Epithelial cell of prostate (primary cell): Measurements from ENCODE around the gene PCDHGB3.
"Not testable (repeated sequence)": the region's sequence is repeated elsewhere in the genome, so short reads cannot be mapped to it uniquely, and the experiment has no call there.

Source experiments
- DNase-seq: peaks from one replicate; pipeline ENCODE4 v3.0.0-alpha.2; 2011; ENCODE audit warnings: low read depth, low spot score
- H3K27ac ChIP-seq: fragments of 450-650 bp; 2 replicates; pipeline ENCODE4 v1.5.1; 2017; ENCODE audit warnings: mild to moderate bottlenecking

Gene PCDHGB3

DNA sequence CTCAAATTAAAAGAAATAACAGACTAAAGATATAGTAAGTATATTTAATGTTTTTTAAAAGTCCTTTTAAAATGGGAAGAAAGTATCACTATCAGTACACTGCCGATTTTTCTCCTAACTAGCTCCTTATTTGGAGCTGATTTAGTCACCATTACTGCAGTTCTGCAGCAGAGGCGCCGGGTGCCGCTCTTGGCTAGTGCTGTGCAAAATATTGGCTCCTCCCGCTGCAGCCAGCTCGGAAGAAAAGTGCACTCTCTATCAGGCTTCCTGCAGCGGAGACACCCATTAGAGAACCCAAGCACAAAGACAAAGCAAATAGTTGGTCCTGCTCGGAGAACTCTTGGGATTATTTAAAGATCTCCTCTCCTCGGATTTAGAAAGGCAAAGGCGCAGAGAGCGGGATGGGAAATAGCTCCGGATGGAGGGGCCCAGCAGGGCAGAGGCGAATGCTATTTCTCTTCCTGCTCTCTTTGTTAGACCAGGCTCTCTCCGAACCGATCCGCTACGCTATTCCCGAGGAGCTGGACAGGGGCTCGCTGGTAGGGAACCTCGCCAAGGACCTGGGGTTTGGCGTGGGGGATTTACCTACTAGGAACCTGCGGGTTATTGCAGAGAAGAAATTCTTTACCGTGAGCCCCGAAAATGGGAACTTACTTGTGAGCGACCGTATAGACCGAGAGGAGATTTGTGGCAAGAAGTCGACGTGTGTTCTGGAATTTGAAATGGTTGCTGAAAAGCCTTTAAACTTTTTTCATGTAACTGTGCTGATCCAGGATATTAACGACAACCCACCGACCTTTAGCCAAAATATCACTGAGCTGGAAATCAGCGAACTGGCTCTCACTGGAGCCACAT lies at the start of gene PCDHGB3:
Gene PCDHGB3 (plus strand): TSS at position 249 of the 855 bp plus-strand sequence. CDS start 153 bp downstream, at position 402.
- H3K27ac ChIP-seq, result no peak within 1 kb of the TSS
- DNase-seq, result no peak

DNA sequence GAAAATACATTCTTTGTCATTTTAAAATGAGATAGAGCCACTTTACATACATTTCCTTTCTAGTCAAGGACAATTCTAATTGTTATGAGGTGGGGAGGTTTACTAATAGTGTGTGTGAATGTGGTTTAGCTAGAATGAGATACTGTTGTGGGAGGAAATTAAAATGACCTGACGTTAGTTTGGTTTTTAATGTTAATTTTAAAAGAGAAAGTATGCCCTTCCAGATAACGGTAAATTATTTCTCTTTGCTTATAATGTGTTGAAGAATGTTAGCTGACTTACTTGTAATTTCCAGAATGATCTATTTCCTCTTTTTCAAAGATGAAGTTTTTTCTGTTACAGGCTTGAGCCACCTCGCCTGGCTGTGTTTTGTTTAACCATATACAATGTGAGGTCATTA lies 47.8 kb upstream of the PCDHGB3 start:
- DNase-seq, result no peak
- no peak overlapping the region for H3K27ac ChIP-seq

GRCh38 chr5:141326088-141326854 lies 43.8 kb upstream of the PCDHGB3 start:
- no peak for DNase-seq
- no peak overlapping the region for H3K27ac ChIP-seq

DNA sequence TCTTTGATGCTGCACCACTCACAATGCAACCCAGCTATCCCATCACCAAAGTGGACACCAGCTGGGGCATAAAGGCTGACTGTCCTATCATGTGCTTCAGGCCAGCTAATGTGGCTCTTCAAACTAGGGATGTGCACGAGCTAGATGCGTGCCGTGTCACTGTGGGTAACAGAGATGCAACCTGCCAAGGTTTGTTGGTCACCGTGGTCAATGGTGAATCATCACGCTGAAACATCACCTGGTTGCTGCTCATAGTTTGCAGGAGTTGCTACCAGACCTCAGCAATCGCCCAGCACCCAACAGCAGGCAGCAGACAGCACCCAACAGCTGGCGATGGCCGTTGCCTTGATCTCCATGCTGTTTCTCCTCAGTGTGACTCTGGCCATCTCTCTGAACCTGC lies 41.8 kb upstream of the PCDHGB3 start:
- no peak for DNase-seq
- no peak overlapping the region for H3K27ac ChIP-seq

DNA sequence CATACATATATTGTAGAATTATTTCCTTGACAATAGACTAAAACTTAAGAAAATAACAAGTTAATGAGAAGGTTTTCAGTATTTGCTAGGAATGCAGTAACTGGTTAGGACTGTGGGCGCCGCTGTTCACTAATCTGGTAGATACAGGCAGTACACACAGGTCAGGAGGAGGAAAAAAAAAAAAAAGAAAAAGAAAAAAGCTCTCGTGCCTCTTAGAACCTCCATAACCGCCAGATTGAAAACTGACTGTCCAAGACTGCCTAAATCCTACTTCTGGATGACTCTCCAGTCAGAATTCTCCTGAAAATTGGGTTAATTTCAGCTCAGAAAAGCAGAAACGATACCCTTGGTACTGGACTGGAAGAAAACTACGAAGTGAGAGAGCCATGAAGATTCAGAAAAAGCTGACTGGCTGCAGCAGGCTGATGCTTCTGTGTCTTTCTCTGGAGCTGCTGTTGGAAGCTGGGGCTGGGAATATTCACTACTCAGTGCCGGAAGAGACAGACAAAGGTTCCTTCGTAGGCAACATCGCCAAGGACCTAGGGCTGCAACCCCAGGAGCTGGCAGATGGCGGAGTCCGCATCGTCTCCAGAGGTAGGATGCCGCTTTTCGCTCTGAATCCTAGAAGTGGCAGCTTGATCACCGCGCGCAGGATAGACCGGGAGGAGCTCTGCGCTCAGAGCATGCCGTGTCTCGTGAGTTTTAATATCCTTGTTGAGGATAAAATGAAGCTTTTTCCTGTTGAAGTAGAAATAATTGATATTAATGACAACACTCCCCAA lies 39.6 kb upstream of the PCDHGB3 start, which contains the start of gene PCDHGA1:
Gene PCDHGA1 (plus strand): TSS at position 216 of the 782 bp plus-strand sequence.
- no peak within 1 kb of the TSS for H3K27ac ChIP-seq
- DNase-seq, result no peak

DNA sequence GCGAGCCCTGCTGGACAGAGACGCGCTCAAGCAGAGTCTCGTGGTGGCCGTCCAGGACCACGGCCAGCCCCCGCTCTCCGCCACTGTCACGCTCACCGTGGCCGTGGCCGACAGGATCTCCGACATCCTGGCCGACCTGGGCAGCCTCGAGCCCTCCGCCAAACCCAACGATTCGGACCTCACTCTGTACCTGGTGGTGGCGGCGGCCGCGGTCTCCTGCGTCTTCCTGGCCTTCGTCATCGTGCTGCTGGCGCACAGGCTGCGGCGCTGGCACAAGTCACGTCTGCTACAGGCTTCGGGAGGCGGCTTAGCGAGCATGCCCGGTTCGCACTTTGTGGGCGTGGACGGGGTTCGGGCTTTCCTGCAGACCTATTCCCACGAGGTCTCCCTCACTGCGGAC lies 37.5 kb upstream of the PCDHGB3 start:
- not testable (repeated sequence) for H3K27ac ChIP-seq, DNase-seq

DNA sequence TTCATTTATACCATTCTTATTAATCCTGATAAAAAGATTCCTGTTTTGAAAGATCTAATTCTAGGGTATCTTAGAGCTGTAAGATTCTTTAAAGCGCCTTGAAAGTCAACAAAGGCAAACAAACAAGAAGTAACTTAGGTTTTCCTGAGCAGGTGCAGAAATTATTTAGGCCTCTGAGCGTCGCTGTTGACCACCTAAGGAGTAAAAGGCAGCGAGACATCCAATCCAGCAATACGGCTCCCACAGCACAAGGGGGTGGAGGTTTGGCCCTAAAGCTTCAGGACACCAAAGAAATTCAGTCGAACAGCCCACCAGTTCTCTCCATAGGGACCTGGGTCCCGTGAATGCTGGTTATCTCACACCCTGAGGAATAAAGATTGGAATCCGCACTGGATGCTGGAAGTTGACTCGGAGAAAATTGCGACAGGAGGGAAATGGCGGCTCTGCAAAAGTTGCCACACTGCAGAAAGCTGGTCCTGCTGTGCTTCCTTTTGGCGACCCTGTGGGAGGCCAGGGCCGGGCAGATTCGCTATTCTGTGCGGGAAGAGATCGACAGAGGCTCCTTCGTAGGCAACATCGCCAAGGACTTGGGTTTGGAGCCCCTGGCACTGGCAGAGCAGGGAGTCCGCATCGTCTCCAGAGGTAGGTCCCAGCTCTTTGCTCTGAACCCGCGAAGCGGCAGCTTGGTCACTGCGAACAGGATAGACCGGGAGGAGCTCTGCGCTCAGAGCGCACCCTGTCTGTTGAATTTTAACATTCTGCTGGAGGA lies 31.3 kb upstream of the PCDHGB3 start, which contains the start of gene PCDHGA2:
Gene PCDHGA2 (plus strand): TSS at position 223 of the 769 bp plus-strand sequence.
- DNase-seq, result no peak
- no peak within 1 kb of the TSS for H3K27ac ChIP-seq

GRCh38 chr5:141340781-141341354 lies 29.2 kb upstream of the PCDHGB3 start:
- DNase-seq, H3K27ac ChIP-seq: not testable (repeated sequence)

- DNase-seq, result no peak
- no peak overlapping the region for H3K27ac ChIP-seq
Measured at GRCh38 chr5:141342773-141343172, 27.3 kb upstream of the PCDHGB3 start.

- no peak for DNase-seq
- no peak within 1 kb of the TSS for H3K27ac ChIP-seq
Measured at GRCh38 chr5:141343242-141343952, 26.6 kb upstream of the PCDHGB3 start, which contains the start of gene PCDHGA3. TSS of gene PCDHGA3 (plus strand) at chr5:141343829. CDS start at chr5:141344034, 205 bp downstream.

GRCh38 chr5:141343953-141344463 lies 26.0 kb upstream of the PCDHGB3 start:
- no peak overlapping the region for H3K27ac ChIP-seq
- DNase-seq, result no peak

DNA sequence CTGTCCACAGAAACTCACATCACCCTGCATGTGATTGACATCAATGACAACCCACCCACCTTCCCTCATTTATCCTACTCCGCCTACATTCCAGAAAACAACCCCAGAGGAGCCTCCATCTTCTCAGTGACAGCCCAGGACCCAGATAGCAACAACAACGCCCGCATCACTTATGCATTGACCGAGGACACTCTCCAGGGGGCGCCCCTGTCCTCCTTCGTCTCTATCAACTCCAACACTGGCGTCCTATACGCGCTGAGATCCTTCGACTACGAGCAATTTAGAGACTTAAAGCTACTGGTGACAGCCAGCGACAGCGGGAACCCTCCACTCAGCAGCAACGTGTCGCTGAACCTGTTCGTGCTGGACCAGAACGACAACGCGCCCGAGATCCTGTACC lies 24.7 kb upstream of the PCDHGB3 start:
- DNase-seq, result no peak

DNA sequence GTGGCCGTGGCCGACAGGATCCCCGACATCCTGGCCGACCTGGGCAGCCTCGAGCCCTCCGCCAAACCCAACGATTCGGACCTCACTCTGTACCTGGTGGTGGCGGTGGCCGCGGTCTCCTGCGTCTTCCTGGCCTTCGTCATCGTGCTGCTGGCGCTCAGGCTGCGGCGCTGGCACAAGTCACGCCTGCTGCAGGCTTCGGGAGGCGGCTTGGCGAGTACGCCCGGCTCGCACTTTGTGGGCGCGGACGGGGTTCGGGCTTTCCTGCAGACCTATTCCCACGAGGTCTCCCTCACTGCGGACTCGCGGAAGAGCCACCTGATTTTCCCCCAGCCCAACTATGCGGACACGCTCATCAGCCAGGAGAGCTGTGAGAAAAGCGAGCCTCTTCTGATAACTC lies 24.0 kb upstream of the PCDHGB3 start:
- not testable (repeated sequence) for H3K27ac ChIP-seq

More for the DNA sequence above, 24.7 kb upstream of the PCDHGB3 start:
- no peak overlapping the region for H3K27ac ChIP-seq

GRCh38 chr5:141349917-141350619 lies 20.0 kb upstream of the PCDHGB3 start, which contains the start of gene PCDHGB1:
TSS of gene PCDHGB1 (plus strand) at chr5:141350099. CDS start at chr5:141350261, 162 bp downstream.
- H3K27ac ChIP-seq, result no peak within 1 kb of the TSS
- DNase-seq, result no peak

More for the DNA sequence above, 24.0 kb upstream of the PCDHGB3 start:
- DNase-seq, result not testable (repeated sequence)

DNA sequence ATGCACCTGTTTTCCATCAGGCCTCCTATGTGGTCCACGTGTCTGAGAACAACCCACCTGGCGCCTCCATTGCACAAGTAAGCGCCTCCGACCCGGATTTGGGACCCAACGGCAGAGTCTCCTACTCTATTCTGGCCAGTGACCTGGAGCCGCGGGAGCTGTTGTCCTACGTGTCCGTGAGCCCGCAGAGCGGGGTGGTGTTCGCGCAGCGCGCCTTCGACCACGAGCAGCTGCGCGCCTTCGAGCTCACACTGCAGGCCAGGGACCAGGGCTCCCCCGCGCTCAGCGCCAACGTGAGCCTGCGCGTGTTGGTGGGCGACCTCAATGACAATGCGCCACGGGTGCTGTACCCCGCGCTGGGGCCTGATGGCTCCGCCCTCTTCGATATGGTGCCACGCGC lies 18.5 kb upstream of the PCDHGB3 start:
- no peak for DNase-seq

DNA sequence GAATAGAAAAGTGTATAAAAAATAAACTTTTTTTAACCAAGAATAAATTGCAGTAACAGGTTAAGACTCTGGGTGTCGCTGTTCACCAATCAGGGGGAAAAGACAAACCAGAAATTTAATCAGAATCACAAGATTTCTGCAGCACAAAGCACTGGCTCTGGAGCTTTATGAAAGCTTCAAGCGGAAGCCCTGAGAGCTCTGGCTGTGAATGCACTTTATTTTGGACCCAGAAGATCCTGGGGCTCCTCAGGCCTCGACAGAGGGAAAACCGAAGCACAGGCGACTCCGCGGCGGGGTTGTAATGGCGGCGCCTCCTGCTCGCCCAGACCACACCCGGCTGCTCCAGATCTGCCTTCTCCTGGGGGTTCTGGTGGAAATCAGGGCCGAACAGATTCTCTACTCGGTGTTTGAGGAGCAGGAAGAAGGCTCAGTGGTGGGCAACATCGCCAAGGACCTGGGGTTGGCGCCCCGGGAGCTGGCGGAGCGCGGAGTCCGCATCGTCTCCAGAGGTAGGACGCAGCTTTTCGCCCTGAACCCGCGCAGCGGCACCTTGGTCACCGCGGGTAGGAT lies 15.1 kb upstream of the PCDHGB3 start, which contains the start of gene PCDHGA4:
Gene PCDHGA4 (plus strand): TSS at position 122 of the 570 bp plus-strand sequence. CDS start 87 bp downstream, at position 209.
- DNase-seq, result no peak
- no peak within 1 kb of the TSS for H3K27ac ChIP-seq

More for the DNA sequence above, 18.5 kb upstream of the PCDHGB3 start:
- H3K27ac ChIP-seq, result no peak overlapping the region

DNA sequence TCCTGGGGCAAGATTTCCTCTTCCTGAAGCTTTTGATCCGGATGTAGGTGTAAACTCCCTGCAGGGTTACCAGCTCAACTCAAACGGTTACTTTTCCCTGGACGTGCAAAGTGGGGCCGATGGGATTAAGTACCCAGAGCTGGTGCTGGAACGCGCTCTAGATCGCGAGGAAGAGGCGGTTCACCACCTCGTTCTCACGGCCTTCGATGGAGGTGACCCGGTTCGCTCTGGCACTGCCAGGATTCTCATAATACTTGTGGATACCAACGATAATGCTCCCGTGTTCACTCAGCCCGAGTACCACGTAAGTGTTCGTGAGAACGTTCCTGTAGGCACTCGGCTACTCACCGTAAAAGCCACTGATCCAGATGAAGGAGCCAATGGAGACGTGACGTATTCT lies 14.4 kb upstream of the PCDHGB3 start:
- no peak for DNase-seq
- no peak overlapping the region for H3K27ac ChIP-seq
